LNCaP clone FGC (cell line): ENCODE measurements around the gene MCM3.

Experiments used
- DNase-seq: peaks from one replicate; pipeline ENCODE4 v3.0.0-alpha.2; 2011; ENCODE audit warnings: low read depth
- H3K4me3 ChIP-seq: 2 replicates; pipeline ENCODE4 v1.5.1; 2011; ENCODE audit warnings: mild to moderate bottlenecking, low read depth, low read length, control low read depth
- CTCF ChIP-seq: IDR thresholded peaks from 2 replicates; pipeline ENCODE4 v1.5.1; 2012; ENCODE audit warnings: mild to moderate bottlenecking; ENCODE audit not compliant: control insufficient read depth, insufficient read depth; ENCODE audit errors: extremely low read depth

The MCM3 gene

GRCh38 chr6:52284460-52285176 lies at the start of gene MCM3:
TSS of gene MCM3 (minus strand) at chr6:52284742. CDS start at chr6:52284674, 68 bp downstream.
- no peak for TF ChIP-seq CTCF
- peak; percentile 98 for DNase-seq
- H3K4me3 ChIP-seq: peak within 1 kb of the TSS; percentile 88

GRCh38 chr6:52333840-52334200 lies 49.3 kb upstream of the MCM3 start:
- no peak overlapping the region for H3K4me3 ChIP-seq
- no peak for TF ChIP-seq CTCF
- DNase-seq: no peak

GRCh38 chr6:52331793-52332457 lies 47.4 kb upstream of the MCM3 start:
- TF ChIP-seq CTCF: no peak
- no peak for DNase-seq
- no peak overlapping the region for H3K4me3 ChIP-seq

- DNase-seq: no peak
- H3K4me3 ChIP-seq: no peak overlapping the region
- TF ChIP-seq CTCF: no peak
Measured at GRCh38 chr6:52330470-52330869, 45.9 kb upstream of the MCM3 start.

- no peak overlapping the region for H3K4me3 ChIP-seq
- DNase-seq: no peak
- TF ChIP-seq CTCF: no peak
Measured at GRCh38 chr6:52328729-52329128, 44.2 kb upstream of the MCM3 start.

- TF ChIP-seq CTCF: no peak
- no peak for DNase-seq
Measured at GRCh38 chr6:52328303-52328662, 43.7 kb upstream of the MCM3 start.

More at GRCh38 chr6:52328303-52328662, 43.7 kb upstream of the MCM3 start:
- H3K4me3 ChIP-seq: no peak overlapping the region
